Adipocyte (in vitro differentiated cells): ENCODE data around the gene KIF6.
"Not testable (repeated sequence)": the region's sequence is repeated elsewhere in the genome, so short reads cannot be mapped to it uniquely, and the experiment has no call there.

Experiments used
- DNase-seq: peaks from one replicate; pipeline ENCODE4 v3.0.0-alpha.2; 2015; ENCODE audit warnings: low read depth
- H3K27me3 ChIP-seq: replicated peaks from 2 replicates; pipeline ENCODE4 v1.7.0; 2013; ENCODE audit warnings: mild to moderate bottlenecking, low read length, moderate library complexity; ENCODE audit not compliant: control insufficient read depth, insufficient read depth
- H3K36me3 ChIP-seq: 2 replicates; pipeline ENCODE4 v1.7.0; 2013; ENCODE audit warnings: low read length, mild to moderate bottlenecking, moderate library complexity; ENCODE audit not compliant: control insufficient read depth, insufficient read depth, severe bottlenecking
- H3K4me1 ChIP-seq: 2 replicates; pipeline ENCODE4 v1.7.0; 2013; ENCODE audit warnings: mild to moderate bottlenecking, low read length, moderate library complexity; ENCODE audit not compliant: control insufficient read depth, insufficient read depth
- H3K4me3 ChIP-seq: 2 replicates; pipeline ENCODE4 v1.7.0; 2013; ENCODE audit warnings: mild to moderate bottlenecking, low read length, moderate library complexity
- H3K9ac ChIP-seq: 2 replicates; pipeline ENCODE4 v1.7.0; 2013; ENCODE audit warnings: mild to moderate bottlenecking, low read length, moderate library complexity
- H3K9me3 ChIP-seq: 2 replicates; pipeline ENCODE4 v1.7.0; 2013; ENCODE audit warnings: mild to moderate bottlenecking, low read length, moderate library complexity; ENCODE audit not compliant: control insufficient read depth

The KIF6 gene

GRCh38 chr6:39286596-39286995, 438.6 kb downstream of the KIF6 start:
- not testable (repeated sequence) for H3K27me3 ChIP-seq, DNase-seq, H3K9ac ChIP-seq, H3K4me3 ChIP-seq, H3K4me1 ChIP-seq, H3K36me3 ChIP-seq, H3K9me3 ChIP-seq

DNA sequence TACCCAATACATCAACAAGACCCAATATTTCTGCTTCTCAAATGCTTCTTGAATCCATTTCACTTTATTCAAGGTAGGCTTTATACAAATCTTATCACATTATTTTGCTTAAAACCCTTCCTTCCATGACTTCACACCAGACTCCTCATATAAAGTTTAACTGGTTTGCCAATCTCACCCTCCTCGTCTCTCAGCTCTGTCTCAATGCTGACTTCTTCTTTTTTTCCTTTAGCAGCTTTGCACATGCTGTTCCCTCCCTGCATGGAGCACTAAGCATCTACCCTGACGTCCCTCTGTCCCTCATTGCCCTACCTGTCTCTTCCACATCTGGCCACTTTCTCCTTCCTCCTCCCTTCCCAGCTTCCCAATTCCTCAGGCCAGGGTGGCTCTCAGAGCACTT, 442.4 kb downstream of the KIF6 start:
- H3K9me3 ChIP-seq: no peaks in the 10 kb centered on the region
- no peaks in the 10 kb centered on the region for H3K36me3 ChIP-seq
- no peaks in the 10 kb centered on the region for H3K27me3 ChIP-seq
- no peak overlapping the region for H3K4me3 ChIP-seq
- H3K9ac ChIP-seq: no peak overlapping the region
- DNase-seq: no peak
- H3K4me1 ChIP-seq: peaks cover 9% of the 10 kb centered on the region

- no peaks in the 10 kb centered on the region for H3K36me3 ChIP-seq
- H3K27me3 ChIP-seq: no peaks in the 10 kb centered on the region
- H3K4me1 ChIP-seq: peaks cover 9% of the 10 kb centered on the region
- H3K9me3 ChIP-seq: no peaks in the 10 kb centered on the region
- DNase-seq: no peak
- H3K4me3 ChIP-seq: no peak overlapping the region
- H3K9ac ChIP-seq: no peak overlapping the region
Measured at GRCh38 chr6:39281312-39281980, 443.8 kb downstream of the KIF6 start.

DNA sequence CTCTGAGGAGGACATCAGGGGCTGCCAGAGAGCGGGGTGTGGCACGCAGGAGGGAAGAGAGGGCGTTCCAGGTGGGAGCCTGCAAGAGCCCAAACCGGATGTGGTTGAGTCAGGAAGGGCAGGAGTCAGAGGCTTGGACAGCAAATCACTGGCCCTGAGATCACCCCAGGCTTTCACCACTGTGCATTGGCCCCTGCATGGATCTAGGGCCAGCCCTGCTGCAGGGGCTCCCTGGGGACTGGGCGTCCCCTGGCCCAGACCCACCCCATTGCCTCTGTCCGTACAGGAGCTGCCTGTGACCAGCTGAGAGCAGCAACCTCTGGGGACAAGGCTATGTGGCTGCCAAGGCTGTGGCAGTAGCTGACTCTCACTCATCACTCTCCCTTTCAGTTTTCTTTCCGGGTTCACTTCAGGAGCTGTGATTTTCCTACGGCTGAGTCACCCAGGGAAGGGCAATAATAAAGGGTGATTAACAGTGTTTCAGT, 444.9 kb downstream of the KIF6 start:
- peaks cover 9% of the 10 kb centered on the region for H3K4me1 ChIP-seq

More for the DNA sequence above, 444.9 kb downstream of the KIF6 start:
- Histone ChIP-seq H3K27me3 (no peaks in the 10 kb centered on the region), H3K9ac (no peak overlapping the region), H3K9me3 (no peaks in the 10 kb centered on the region), H3K36me3 (no peaks in the 10 kb centered on the region), H3K4me3 (no peak overlapping the region)
- no peak for DNase-seq
